B cell (primary cell): ENCODE data around the gene TRIM44. TPM values are rescaled to one million over a fixed set of nuclear protein-coding genes. Genes with fewer than 3 reads are reported as not detected.

Experiments used
- ATAC-seq: fragments of 200-7000 bp; cut with Tn5 transposase; one replicate; pipeline ENCODE4 v1.10.0; 2021; ENCODE audit warnings: low read depth, mild to moderate bottlenecking, moderate number of reproducible peaks, moderate library complexity
- CTCF ChIA-PET: fragments of 350-600 bp; sonication (Branson Sonifier 250); formaldehyde crosslinking; loops from one replicate; lab custom pipeline; 2021; ENCODE audit warnings: antibody characterized with exemption, inconsistent platforms; lab: Charles Lee
- POLR2A ChIA-PET: fragments of 350-600 bp; sonication (Branson Sonifier 250); formaldehyde crosslinking; loops from one replicate; lab custom pipeline; 2021; ENCODE audit warnings: antibody characterized with exemption; lab: Charles Lee
- DNase-seq: peaks from one replicate; pipeline ENCODE4 v3.0.0; 2013
- H2AFZ ChIP-seq: 2 replicates; pipeline ENCODE4 v1.6.1; 2012; ENCODE audit warnings: mild to moderate bottlenecking, low read depth, low read length; ENCODE audit not compliant: insufficient read depth, poor library complexity, severe bottlenecking
- H3K27ac ChIP-seq, 2 donors: 1 replicate in 1 of 2; 2 replicates in 1 of 2; pipeline ENCODE4 v1.5.1; 2012 to 2013; ENCODE audit warnings: low read length in 2 of 2, mild to moderate bottlenecking in 2 of 2, moderate library complexity in 1 of 2
- H3K27me3 ChIP-seq, 4 experiments: fragments of 200-600 bp in 1 of 4; sonication (generic) in 1 of 4; replicated peaks in 1 of 4; 1 replicate in 2 of 4; 2 replicates in 2 of 4; pipeline versions ENCODE4 v1.6.1 to v1.7.0; 2013 to 2016; ENCODE audit warnings: low read length in 3 of 4, mild to moderate bottlenecking in 2 of 4, mixed read lengths in 1 of 4, moderate library complexity in 1 of 4; ENCODE audit not compliant: insufficient read depth in 4 of 4, control insufficient read depth in 3 of 4; ENCODE audit errors: control extremely low read depth in 1 of 4
- H3K36me3 ChIP-seq, 2 experiments: replicated peaks in 1 of 2; 1 replicate in 1 of 2; 2 replicates in 1 of 2; pipeline versions ENCODE4 v1.6.1 to v1.7.1; 2013; ENCODE audit warnings: low read length in 1 of 2; ENCODE audit not compliant: insufficient read depth in 2 of 2, control insufficient read depth in 1 of 2; ENCODE audit errors: control extremely low read depth in 1 of 2, extremely low read depth in 1 of 2
- H3K4me1 ChIP-seq, 2 donors: fragments of 200-600 bp in 1 of 2; sonication (generic) in 1 of 2; 1 replicate in 1 of 2; 2 replicates in 1 of 2; pipeline versions ENCODE4 v1.5.1 to v1.6.1; 2013 to 2017; ENCODE audit warnings: low read length in 2 of 2; ENCODE audit not compliant: control insufficient read depth in 2 of 2, insufficient read depth in 2 of 2
- H3K4me2 ChIP-seq: replicated peaks from 2 replicates; pipeline ENCODE3; 2012; ENCODE audit warnings: mild to moderate bottlenecking, low read depth, low read length; ENCODE audit not compliant: poor library complexity, severe bottlenecking
- H3K4me3 ChIP-seq, 5 experiments: fragments of 200-600 bp in 1 of 5; sonication (generic) in 1 of 5; 1 replicate in 3 of 5; 2 replicates in 2 of 5; pipeline versions ENCODE4 v1.5.1 to v1.7.0; 2011 to 2016; ENCODE audit warnings: low read length in 4 of 5, mild to moderate bottlenecking in 4 of 5, low read depth in 2 of 5, control low read depth in 1 of 5, moderate library complexity in 1 of 5; ENCODE audit not compliant: insufficient read depth in 1 of 5; ENCODE audit errors: control extremely low read depth in 1 of 5, extremely low read depth in 1 of 5
- H3K79me2 ChIP-seq: fragments of 200-600 bp; sonication (generic); one replicate; pipeline ENCODE4 v1.6.0; 2016; ENCODE audit warnings: low read length; ENCODE audit not compliant: control insufficient read depth, insufficient read depth
- H3K9ac ChIP-seq: fragments of 200-600 bp; sonication (generic); 2 replicates; pipeline ENCODE4 v1.6.1; 2017; ENCODE audit warnings: mild to moderate bottlenecking, low read length, moderate library complexity
- H3K9me3 ChIP-seq, 3 donors: one replicate each; pipeline versions ENCODE4 v1.6.1 to v1.7.1; 2013; ENCODE audit warnings: low read length in 2 of 3; ENCODE audit not compliant: control insufficient read depth in 2 of 3, insufficient read depth in 1 of 3; ENCODE audit errors: control extremely low read depth in 1 of 3
- H4K20me1 ChIP-seq: 2 replicates; pipeline ENCODE4 v1.6.0; 2012; ENCODE audit warnings: mild to moderate bottlenecking, low read length; ENCODE audit not compliant: insufficient read depth, control insufficient read depth, poor library complexity, severe bottlenecking
- H3K27ac Mint-ChIP-seq: one replicate; pipeline ENCODE4 v1.8.0; 2021; ENCODE audit warnings: mixed read lengths
- H3K27me3 Mint-ChIP-seq: one replicate; pipeline ENCODE4 v1.8.0; 2021; ENCODE audit warnings: mixed read lengths
- H3K4me1 Mint-ChIP-seq: one replicate; pipeline ENCODE4 v1.8.0; 2021; ENCODE audit warnings: mixed read lengths
- H3K4me3 Mint-ChIP-seq: one replicate; pipeline ENCODE4 v1.8.0; 2021; ENCODE audit warnings: mixed read lengths
- H3K9me3 Mint-ChIP-seq: one replicate; pipeline ENCODE4 v1.8.0; 2022; ENCODE audit warnings: mixed read lengths; ENCODE audit not compliant: insufficient read depth
- CTCF ChIP-seq: fragments of 200-600 bp; IDR thresholded peaks from one replicate; pipeline ENCODE4 v1.8.0; 2022; ENCODE audit warnings: antibody characterized with exemption, mild to moderate bottlenecking
- EZH2 ChIP-seq: IDR thresholded peaks from 2 replicates; pipeline ENCODE4 v1.6.1; 2012; ENCODE audit warnings: borderline replicate concordance, low read depth, mild to moderate bottlenecking, moderate library complexity, low read length; ENCODE audit not compliant: insufficient read depth, poor library complexity, severe bottlenecking
- WGBS: methylation state at CpG from one replicate; pipeline ENCODE4 v1.1.5; 2013; ENCODE audit warnings: missing lambda C conversion rate; ENCODE audit not compliant: insufficient coverage; 5-methylcytosine and 5-hydroxymethylcytosine counted together
- intact Hi-C: fragments of 100-400 bp; cut with micrococcal nuclease; formaldehyde crosslinking; loops from one replicate; pipeline ENCODE4 v1.10.0; 2022
- polyA plus RNA-seq: library from polyadenylated mRNA; depleted of rRNA; stranded (reverse); fragments of >200 nt; gene quantifications from 2 replicates; pipeline ENCODE4 v1.2.3, GENCODE V29; 2012
- total RNA-seq, 2 donors: library from RNA; stranded (reverse); fragments of 120-200 nt in 1 of 2; gene quantifications; 1 replicate in 1 of 2; 2 replicates in 1 of 2; pipeline versions ENCODE4 v1.2.3 to v1.2.4, GENCODE V29; 2013 to 2022

Gene TRIM44
- total and polyA plus RNA-seq, 2 donors (not counting 1 experiment from before 2014, with no cell fraction given): 39.1 to 71.1 TPM

DNA sequence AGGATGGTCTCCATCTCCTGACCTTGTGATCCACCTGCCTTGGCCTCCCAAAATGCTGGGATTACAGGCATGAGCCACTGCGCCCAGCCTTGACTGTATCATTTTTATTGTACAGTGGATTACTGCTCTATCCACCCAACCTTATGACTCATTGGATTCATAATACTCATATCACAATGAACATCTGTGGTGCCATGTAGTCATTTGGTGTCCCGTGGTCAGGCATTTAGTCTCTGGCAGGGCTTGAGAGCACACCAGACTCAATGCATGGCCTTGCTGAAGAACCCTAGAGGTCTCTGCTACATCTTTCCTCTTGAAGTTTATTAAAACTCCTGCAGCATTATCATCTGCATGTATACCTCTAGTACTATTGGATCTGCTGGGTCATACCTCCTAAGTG, 183.3 kb downstream of the TRIM44 start:
- H3K4me1 ChIP-seq: no peaks in the 10 kb centered on the region
- DNase-seq (no peak), ATAC-seq (no peak)
- peaks cover 0 to 2% (median 0%) of the 10 kb centered on the region in 3 donors for H3K9me3 ChIP-seq
- Mint-ChIP-seq H3K27me3 (peaks cover 22% of the 10 kb centered on the region), H3K27ac (no peak overlapping the region), H3K4me3 (no peak overlapping the region), H3K9me3 (no peaks in the 10 kb centered on the region), H3K4me1 (no peaks in the 10 kb centered on the region)
- H3K4me2 ChIP-seq: no peak overlapping the region
- H3K9ac ChIP-seq: no peak overlapping the region
- 80% methylated on average over 1 of the region's 2 CpGs for WGBS
- H3K79me2 ChIP-seq: no peaks in the 10 kb centered on the region
- no peak overlapping the region for H2AFZ ChIP-seq
- intact Hi-C loops: no loop called here
- POLR2A ChIA-PET: no interaction called here
- H4K20me1 ChIP-seq: no peaks in the 10 kb centered on the region
- peaks cover 0 to 18% (median 0%) of the 10 kb centered on the region in 4 experiments for H3K27me3 ChIP-seq
- no peak overlapping the region for H3K4me3 ChIP-seq
- CTCF ChIA-PET: interaction anchor here (0.7 kb wide), 1 partner anchor 211 kb away, joined by 3 read pairs; no protein-coding TSS in a partner anchor
- no peak overlapping the region for H3K27ac ChIP-seq
- TF ChIP-seq CTCF (no peak), EZH2 (no peak)
- no peaks in the 10 kb centered on the region for H3K36me3 ChIP-seq

GRCh38 chr11:35846874-35847273, 184.3 kb downstream of the TRIM44 start:
- intact Hi-C loops: no loop called here
- Histone ChIP-seq H3K4me2 (no peak overlapping the region), H3K9ac (no peak overlapping the region), H3K4me3 (no peak overlapping the region), H4K20me1 (no peaks in the 10 kb centered on the region), H3K9me3 (peaks cover 0 to 2% (median 0%) of the 10 kb centered on the region in 3 donors), H3K79me2 (no peaks in the 10 kb centered on the region), H2AFZ (no peak overlapping the region), H3K36me3 (no peaks in the 10 kb centered on the region), H3K4me1 (no peaks in the 10 kb centered on the region), H3K27ac (no peak overlapping the region), H3K27me3 (peaks cover 0 to 18% (median 0%) of the 10 kb centered on the region in 4 experiments)
- CTCF ChIA-PET: no interaction called here
- ATAC-seq (no peak), DNase-seq (no peak)
- no peak overlapping the region for H3K27ac Mint-ChIP-seq
- peaks cover 19% of the 10 kb centered on the region for H3K27me3 Mint-ChIP-seq
- POLR2A ChIA-PET: no interaction called here
- TF ChIP-seq EZH2 (no peak), CTCF (no peak)
- H3K4me3 Mint-ChIP-seq: no peak overlapping the region
- H3K4me1 Mint-ChIP-seq: no peaks in the 10 kb centered on the region
- 87% methylated on average over 5 of the region's 5 CpGs for WGBS
- H3K9me3 Mint-ChIP-seq: no peaks in the 10 kb centered on the region
